Measurements from ENCODE around the gene MINAR1.

- no peak for TF ChIP-seq SPI1 (IDR thresholded peaks at IDR 0.05; ENCODE audit: low read depth, low read length)
- TF ChIP-seq POLR2A (IDR thresholded peaks at IDR 0.05; ENCODE audit: low read depth, low read length) = no peak
- TF ChIP-seq POLR2AphosphoS5 (IDR thresholded peaks at IDR 0.05; ENCODE audit: low read depth, low read length) = no peak
- TF ChIP-seq PAX5 (IDR thresholded peaks at IDR 0.05; ENCODE audit: insufficient read depth, low read length, severe bottlenecking) = no peak
- TF ChIP-seq TAF1 (IDR thresholded peaks at IDR 0.05; ENCODE audit: low read depth, low read length) = no peak
- TF ChIP-seq POU2F2 (IDR thresholded peaks at IDR 0.05; ENCODE audit: low read depth, low read length) = no peak
These were observed 21.9 kb upstream of the MINAR1 start for GRCh38 chr15:79410237-79410636.
